ENCODE data around the gene CFL1.
A peak's percentile ranks its signal among the peaks of the same experiment; 100 is the strongest.

Gene CFL1

GRCh38 chr11:65865550-65866172, 7.7 kb upstream of the CFL1 start:
- H3K9ac ChIP-seq (ENCODE audit: low read depth, low read length) = no peak overlapping the region
- H3K27me3 ChIP-seq (ENCODE audit: control insufficient read depth, insufficient read depth, low read length) = peaks cover 6% of the 10 kb centered on the region
- H3K36me3 ChIP-seq (ENCODE audit: control insufficient read depth, insufficient read depth, low read length) = peaks cover 27% of the 10 kb centered on the region
- H3K4me3 ChIP-seq (ENCODE audit: low read depth, low read length) = no peak overlapping the region
- peaks cover 3% of the 10 kb centered on the region for H3K4me1 ChIP-seq (ENCODE audit: control insufficient read depth, insufficient read depth, low read length)
- no peaks in the 10 kb centered on the region for H3K9me3 ChIP-seq (ENCODE audit: control insufficient read depth, insufficient read depth, low read length)

GRCh38 chr11:65864706-65865471, 6.9 kb upstream of the CFL1 start:
- Histone ChIP-seq H3K9ac (ENCODE audit: low read depth, low read length) (no peak overlapping the region), H3K9me3 (ENCODE audit: control insufficient read depth, insufficient read depth, low read length) (no peaks in the 10 kb centered on the region), H3K36me3 (ENCODE audit: control insufficient read depth, insufficient read depth, low read length) (peaks cover 27% of the 10 kb centered on the region), H3K27me3 (ENCODE audit: control insufficient read depth, insufficient read depth, low read length) (peaks cover 6% of the 10 kb centered on the region), H3K4me3 (ENCODE audit: low read depth, low read length) (no peak overlapping the region), H3K4me1 (ENCODE audit: control insufficient read depth, insufficient read depth, low read length) (peaks cover 3% of the 10 kb centered on the region)

- Histone ChIP-seq H3K9me3 (ENCODE audit: control insufficient read depth, insufficient read depth, low read length) (no peaks in the 10 kb centered on the region), H3K9ac (ENCODE audit: low read depth, low read length) (no peak overlapping the region), H3K4me3 (ENCODE audit: low read depth, low read length) (no peak overlapping the region), H3K27me3 (ENCODE audit: control insufficient read depth, insufficient read depth, low read length) (peaks cover 6% of the 10 kb centered on the region), H3K4me1 (ENCODE audit: control insufficient read depth, insufficient read depth, low read length) (peaks cover 3% of the 10 kb centered on the region), H3K36me3 (ENCODE audit: control insufficient read depth, insufficient read depth, low read length) (peaks cover 27% of the 10 kb centered on the region)
Measured at GRCh38 chr11:65863889-65864705, 6.1 kb upstream of the CFL1 start.

GRCh38 chr11:65862941-65863888, 5.2 kb upstream of the CFL1 start:
- H3K9me3 ChIP-seq (ENCODE audit: control insufficient read depth, insufficient read depth, low read length) = no peaks in the 10 kb centered on the region
- H3K4me3 ChIP-seq (ENCODE audit: low read depth, low read length) = no peak overlapping the region
- H3K4me1 ChIP-seq (ENCODE audit: control insufficient read depth, insufficient read depth, low read length) = peaks cover 3% of the 10 kb centered on the region
- peaks cover 27% of the 10 kb centered on the region for H3K36me3 ChIP-seq (ENCODE audit: control insufficient read depth, insufficient read depth, low read length)
- no peak overlapping the region for H3K9ac ChIP-seq (ENCODE audit: low read depth, low read length)
- no peaks in the 10 kb centered on the region for H3K27me3 ChIP-seq (ENCODE audit: control insufficient read depth, insufficient read depth, low read length)

GRCh38 chr11:65862191-65862735, 4.3 kb upstream of the CFL1 start:
- Histone ChIP-seq H3K9me3 (ENCODE audit: control insufficient read depth, insufficient read depth, low read length) (no peaks in the 10 kb centered on the region), H3K4me1 (ENCODE audit: control insufficient read depth, insufficient read depth, low read length) (peaks cover 3% of the 10 kb centered on the region), H3K27me3 (ENCODE audit: control insufficient read depth, insufficient read depth, low read length) (no peaks in the 10 kb centered on the region), H3K4me3 (ENCODE audit: low read depth, low read length) (no peak overlapping the region), H3K36me3 (ENCODE audit: control insufficient read depth, insufficient read depth, low read length) (peaks cover 27% of the 10 kb centered on the region), H3K9ac (ENCODE audit: low read depth, low read length) (no peak overlapping the region)

GRCh38 chr11:65861533-65862183, 3.7 kb upstream of the CFL1 start:
- H3K36me3 ChIP-seq (ENCODE audit: control insufficient read depth, insufficient read depth, low read length) = peaks cover 28% of the 10 kb centered on the region
- peak overlapping the region; percentile 94 for H3K4me3 ChIP-seq (ENCODE audit: low read depth, low read length)
- H3K4me1 ChIP-seq (ENCODE audit: control insufficient read depth, insufficient read depth, low read length) = peaks cover 3% of the 10 kb centered on the region
- H3K27me3 ChIP-seq (ENCODE audit: control insufficient read depth, insufficient read depth, low read length) = no peaks in the 10 kb centered on the region
- H3K9me3 ChIP-seq (ENCODE audit: control insufficient read depth, insufficient read depth, low read length) = no peaks in the 10 kb centered on the region
- H3K9ac ChIP-seq (ENCODE audit: low read depth, low read length) = peak overlapping the region; percentile 93

GRCh38 chr11:65861165-65861505, 3.2 kb upstream of the CFL1 start:
- Histone ChIP-seq H3K4me1 (ENCODE audit: control insufficient read depth, insufficient read depth, low read length) (peaks cover 6% of the 10 kb centered on the region), H3K4me3 (ENCODE audit: low read depth, low read length) (peak overlapping the region; percentile 94), H3K9me3 (ENCODE audit: control insufficient read depth, insufficient read depth, low read length) (no peaks in the 10 kb centered on the region), H3K36me3 (ENCODE audit: control insufficient read depth, insufficient read depth, low read length) (peaks cover 33% of the 10 kb centered on the region), H3K27me3 (ENCODE audit: control insufficient read depth, insufficient read depth, low read length) (no peaks in the 10 kb centered on the region), H3K9ac (ENCODE audit: low read depth, low read length) (peak overlapping the region; percentile 93)

GRCh38 chr11:65860278-65861164, 2.5 kb upstream of the CFL1 start, which contains the start of gene MUS81:
Gene MUS81 (plus strand): TSS chr11:65860433. CDS start chr11:65860754, 321 bp downstream.
- Histone ChIP-seq H3K9ac (ENCODE audit: low read depth, low read length) (peak within 1 kb of the TSS; percentile 93), H3K4me1 (ENCODE audit: control insufficient read depth, insufficient read depth, low read length) (peaks cover 8% of the 10 kb centered on the region), H3K9me3 (ENCODE audit: control insufficient read depth, insufficient read depth, low read length) (no peaks in the 10 kb centered on the region), H3K4me3 (ENCODE audit: low read depth, low read length) (peak within 1 kb of the TSS; percentile 94), H3K27me3 (ENCODE audit: control insufficient read depth, insufficient read depth, low read length) (no peaks in the 10 kb centered on the region), H3K36me3 (ENCODE audit: control insufficient read depth, insufficient read depth, low read length) (peaks cover 36% of the 10 kb centered on the region)

GRCh38 chr11:65859812-65860277, 1.9 kb upstream of the CFL1 start:
- H3K27me3 ChIP-seq (ENCODE audit: control insufficient read depth, insufficient read depth, low read length) = no peaks in the 10 kb centered on the region
- peaks cover 38% of the 10 kb centered on the region for H3K36me3 ChIP-seq (ENCODE audit: control insufficient read depth, insufficient read depth, low read length)
- peak overlapping the region; percentile 87 for H3K9ac ChIP-seq (ENCODE audit: low read depth, low read length)
- H3K9me3 ChIP-seq (ENCODE audit: control insufficient read depth, insufficient read depth, low read length) = no peaks in the 10 kb centered on the region
- peaks cover 8% of the 10 kb centered on the region for H3K4me1 ChIP-seq (ENCODE audit: control insufficient read depth, insufficient read depth, low read length)
- H3K4me3 ChIP-seq (ENCODE audit: low read depth, low read length) = peak overlapping the region; percentile 94
